Transverse colon (tissue), 3 donors: ENCODE results near the gene SCN4B.

Experiments
- CTCF ChIP-seq, 5 experiments: fragments of 200-600 bp in 3 of 5; fragments of 450-650 bp in 2 of 5; sonication (generic) in 3 of 5; IDR thresholded peaks; 1 replicate in 2 of 5; 2 replicates in 3 of 5; pipeline ENCODE4 v1.5.1; 2016 to 2017; ENCODE audit warnings: antibody characterized with exemption in 5 of 5, inconsistent platforms in 3 of 5, mild to moderate bottlenecking in 2 of 5, moderate library complexity in 1 of 5
- EP300 ChIP-seq: sonication (generic); formaldehyde crosslinking; IDR thresholded peaks from one replicate; pipeline ENCODE4 v1.6.1; 2017; ENCODE audit warnings: antibody characterized with exemption, low read depth
- POLR2A ChIP-seq: fragments of 450-650 bp; IDR thresholded peaks from one replicate; pipeline ENCODE4 v1.6.1; 2016; ENCODE audit warnings: antibody characterized with exemption, mild to moderate bottlenecking, moderate library complexity

GRCh38 chr11:118128310-118128709, 24.3 kb downstream of the SCN4B start:
- TF ChIP-seq CTCF (IDR thresholded peaks at IDR 0.05) (no peak), EP300 (no peak), POLR2A (no peak)
